Activated CD8-positive, alpha-beta T cell treated with anti-CD3 and anti-CD28 coated beads for 36 hours (primary cell): Measurements from ENCODE around the gene KLHL42. TPM values are rescaled to one million over a fixed set of nuclear protein-coding genes. Genes with fewer than 3 reads are reported as not detected.
A peak's percentile ranks its signal among the peaks of the same experiment; 100 is the strongest.

Experiments used
- ATAC-seq: fragments of 200-7000 bp; cut with Tn5 transposase; one replicate; pipeline ENCODE4 v1.10.0; 2021; ENCODE audit warnings: mild to moderate bottlenecking, moderate library complexity
- CTCF ChIA-PET: fragments of 350-600 bp; sonication (Branson Sonifier 250); formaldehyde crosslinking; loops from one replicate; lab custom pipeline; 2021; ENCODE audit warnings: antibody characterized with exemption; lab: Charles Lee
- POLR2A ChIA-PET: fragments of 350-600 bp; sonication (Branson Sonifier 250); formaldehyde crosslinking; loops from one replicate; lab custom pipeline; 2021; ENCODE audit warnings: antibody characterized with exemption; lab: Charles Lee
- DNase-seq: peaks from one replicate; pipeline ENCODE4 v3.0.0-alpha.2; 2020
- H3K27ac Mint-ChIP-seq: one replicate; pipeline ENCODE4 v1.8.0; 2021; ENCODE audit warnings: mild to moderate bottlenecking, mixed read lengths
- H3K27me3 Mint-ChIP-seq: one replicate; pipeline ENCODE4 v1.8.0; 2021; ENCODE audit warnings: mixed read lengths
- H3K36me3 Mint-ChIP-seq: one replicate; pipeline ENCODE4 v1.8.0; 2021; ENCODE audit warnings: low read depth, mixed read lengths
- H3K4me1 Mint-ChIP-seq: one replicate; pipeline ENCODE4 v1.8.0; 2021; ENCODE audit warnings: low read depth, mixed read lengths
- H3K4me3 Mint-ChIP-seq: one replicate; pipeline ENCODE4 v1.8.0; 2021; ENCODE audit warnings: mild to moderate bottlenecking, moderate library complexity, mixed read lengths
- H3K9me3 Mint-ChIP-seq: one replicate; pipeline ENCODE4 v1.8.0; 2021; ENCODE audit warnings: mixed read lengths
- intact Hi-C: fragments of 100-400 bp; cut with micrococcal nuclease; formaldehyde crosslinking; loops from one replicate; pipeline ENCODE4 v1.10.0; 2022
- total RNA-seq, 2 experiments: library from RNA; stranded (reverse); gene quantifications; one replicate each; pipeline ENCODE4 v1.2.3, GENCODE V29; 2021
- TF ChIP-seq, protein P1 (sequence below): fragments of 200-600 bp; IDR thresholded peaks from one replicate; pipeline ENCODE4 v1.8.0; 2022; ENCODE audit warnings: antibody characterized with exemption, mild to moderate bottlenecking

The KLHL42 gene
- total RNA-seq, 2 experiments from 2014 or later, result 10.2 to 11.3 TPM

DNA sequence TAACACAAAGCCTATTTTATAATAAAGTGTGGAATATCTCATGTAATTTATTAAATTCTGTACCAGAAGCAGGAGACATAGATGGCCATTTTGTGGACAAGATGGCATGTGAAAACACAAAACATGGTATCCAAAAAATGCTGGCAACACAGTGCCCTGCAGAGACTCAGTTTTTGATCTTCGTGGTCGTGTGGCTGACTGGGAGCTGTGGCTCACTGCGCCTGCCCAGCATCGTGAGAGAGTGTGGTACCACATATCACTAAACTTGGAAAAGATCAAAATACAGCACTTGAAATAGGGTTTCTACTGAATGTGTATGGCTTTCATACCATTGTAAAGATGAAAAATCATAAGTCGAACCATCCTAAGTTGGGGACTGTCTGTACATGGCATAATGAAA is 43.0 kb downstream of the KLHL42 start:
- ChIA-PET CTCF (interaction anchor here (1.2 to 4.8 kb wide), 8 partner anchors 12 to 118 kb away, joined by 3 to 55 read pairs (median 20); no protein-coding TSS in a partner anchor), POLR2A (interaction anchor here (1.6 to 2.7 kb wide), 4 partner anchors 18 to 43 kb away, joined by 5 to 19 read pairs (median 10); partner anchors contain the start of genes KLHL42 and MANSC4)
- H3K27ac Mint-ChIP-seq, result no peak overlapping the region
- TF ChIP-seq, protein P1, sequence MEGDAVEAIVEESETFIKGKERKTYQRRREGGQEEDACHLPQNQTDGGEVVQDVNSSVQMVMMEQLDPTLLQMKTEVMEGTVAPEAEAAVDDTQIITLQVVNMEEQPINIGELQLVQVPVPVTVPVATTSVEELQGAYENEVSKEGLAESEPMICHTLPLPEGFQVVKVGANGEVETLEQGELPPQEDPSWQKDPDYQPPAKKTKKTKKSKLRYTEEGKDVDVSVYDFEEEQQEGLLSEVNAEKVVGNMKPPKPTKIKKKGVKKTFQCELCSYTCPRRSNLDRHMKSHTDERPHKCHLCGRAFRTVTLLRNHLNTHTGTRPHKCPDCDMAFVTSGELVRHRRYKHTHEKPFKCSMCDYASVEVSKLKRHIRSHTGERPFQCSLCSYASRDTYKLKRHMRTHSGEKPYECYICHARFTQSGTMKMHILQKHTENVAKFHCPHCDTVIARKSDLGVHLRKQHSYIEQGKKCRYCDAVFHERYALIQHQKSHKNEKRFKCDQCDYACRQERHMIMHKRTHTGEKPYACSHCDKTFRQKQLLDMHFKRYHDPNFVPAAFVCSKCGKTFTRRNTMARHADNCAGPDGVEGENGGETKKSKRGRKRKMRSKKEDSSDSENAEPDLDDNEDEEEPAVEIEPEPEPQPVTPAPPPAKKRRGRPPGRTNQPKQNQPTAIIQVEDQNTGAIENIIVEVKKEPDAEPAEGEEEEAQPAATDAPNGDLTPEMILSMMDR, result no peak
- no peaks in the 10 kb centered on the region for H3K9me3 Mint-ChIP-seq
- DNase-seq (no peak), ATAC-seq (no peak)
- intact Hi-C loops, result loop anchor here (2.0 kb wide), 2 partner anchors 18 to 40 kb away; no protein-coding TSS in a partner anchor
- H3K36me3 Mint-ChIP-seq, result no peaks in the 10 kb centered on the region
- H3K27me3 Mint-ChIP-seq, result peaks cover 32% of the 10 kb centered on the region
- H3K4me1 Mint-ChIP-seq, result peaks cover 31% of the 10 kb centered on the region
- H3K4me3 Mint-ChIP-seq, result no peak overlapping the region

DNA sequence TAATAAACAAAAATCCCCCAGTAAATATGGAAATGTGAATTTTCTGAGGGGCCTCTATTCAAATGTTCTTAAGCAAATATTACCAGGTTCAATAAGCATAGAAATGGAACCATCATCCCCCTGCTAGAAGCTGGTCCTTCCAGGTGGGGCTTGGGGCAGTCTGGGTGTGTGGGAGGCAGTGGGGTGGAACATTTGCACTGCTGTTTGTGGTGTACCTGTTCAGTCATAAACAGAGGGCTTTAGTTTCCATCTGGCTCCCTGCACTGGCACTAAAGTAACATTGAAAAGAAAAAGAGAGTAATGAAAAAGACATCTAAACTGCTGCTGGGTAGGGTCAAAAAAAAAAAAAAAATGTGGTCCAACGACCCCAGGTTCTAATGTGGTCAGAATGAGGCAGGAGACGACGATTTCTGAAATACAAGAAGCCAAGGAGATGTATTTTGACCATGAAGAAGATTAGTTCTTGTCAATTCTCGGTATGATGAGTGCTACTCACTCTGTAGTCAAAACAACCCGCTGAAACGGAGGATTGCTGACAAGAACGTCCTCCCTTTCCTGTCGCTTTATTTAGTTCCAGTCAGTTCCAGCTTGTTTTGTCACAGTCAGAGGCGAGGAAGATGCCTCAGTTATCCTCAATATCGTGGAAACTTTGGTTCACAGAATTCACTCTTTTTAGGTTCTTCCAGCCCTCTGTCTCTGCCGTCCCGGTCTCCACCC is 44.3 kb downstream of the KLHL42 start:
- Mint-ChIP-seq H3K4me3 (no peak overlapping the region), H3K27ac (no peak overlapping the region), H3K4me1 (peaks cover 31% of the 10 kb centered on the region), H3K36me3 (no peaks in the 10 kb centered on the region), H3K27me3 (peaks cover 33% of the 10 kb centered on the region), H3K9me3 (no peaks in the 10 kb centered on the region)
- ChIA-PET POLR2A (no interaction called here), CTCF (interaction anchor here (0.7 to 4.8 kb wide), 4 partner anchors 19 to 116 kb away, joined by 3 to 55 read pairs (median 7); no protein-coding TSS in a partner anchor)
- peak; percentile 32 for DNase-seq
- no peak for ATAC-seq
- intact Hi-C loops, result no loop called here
- TF ChIP-seq, protein P1, result no peak

DNA sequence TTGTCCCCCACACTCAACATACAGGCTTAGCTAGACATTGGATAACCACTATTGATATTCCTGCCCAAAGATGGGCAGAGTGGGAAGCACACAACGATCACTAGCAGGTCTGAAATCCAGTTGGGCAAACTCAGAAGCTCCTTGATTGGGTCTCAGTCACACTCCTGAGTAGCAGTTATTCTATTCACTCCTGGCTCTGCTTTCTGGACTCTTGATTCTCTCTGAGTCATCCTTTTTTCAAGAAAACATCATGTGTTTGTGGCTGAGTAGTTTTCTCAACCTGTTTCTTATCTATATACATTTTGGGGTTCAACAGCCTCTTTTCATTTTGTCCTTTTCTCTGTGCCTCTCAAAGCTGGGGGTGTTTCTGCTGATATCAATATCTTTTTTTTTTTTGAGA is 46.0 kb downstream of the KLHL42 start:
- Mint-ChIP-seq H3K4me3 (no peak overlapping the region), H3K27ac (no peak overlapping the region), H3K27me3 (peaks cover 34% of the 10 kb centered on the region), H3K9me3 (no peaks in the 10 kb centered on the region), H3K36me3 (no peaks in the 10 kb centered on the region), H3K4me1 (peaks cover 30% of the 10 kb centered on the region)
- DNase-seq (no peak), ATAC-seq (no peak)
- TF ChIP-seq, protein P1, result no peak
- ChIA-PET CTCF (no interaction called here), POLR2A (interaction anchor here (0.7 kb wide), 1 partner anchor 64 kb away, joined by 3 read pairs; no protein-coding TSS in a partner anchor)
- intact Hi-C loops, result no loop called here

DNA sequence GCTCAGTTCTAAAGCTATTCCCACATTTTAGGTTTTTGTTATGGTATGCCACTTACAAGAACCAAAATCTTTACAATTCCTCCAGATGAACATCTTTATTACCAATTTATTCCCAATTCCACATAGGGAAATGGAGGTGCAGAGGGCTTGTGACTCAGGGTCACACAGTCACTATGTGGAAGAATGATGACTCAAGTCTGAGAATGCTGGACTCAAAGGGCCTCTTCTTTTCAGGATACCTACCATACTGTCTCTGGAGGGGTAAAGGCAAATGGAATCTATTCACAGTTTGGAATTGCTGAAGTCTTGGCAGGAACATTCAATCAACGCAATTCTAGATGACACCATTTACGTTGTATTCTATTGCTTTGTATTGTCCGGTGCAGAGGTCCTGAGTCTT is 48.2 kb downstream of the KLHL42 start:
- H3K9me3 Mint-ChIP-seq, result no peaks in the 10 kb centered on the region

More for the DNA sequence above, 48.2 kb downstream of the KLHL42 start:
- no peak overlapping the region for H3K27ac Mint-ChIP-seq
- ChIA-PET CTCF (no interaction called here), POLR2A (no interaction called here)
- intact Hi-C loops, result no loop called here
- no peaks in the 10 kb centered on the region for H3K36me3 Mint-ChIP-seq
- H3K27me3 Mint-ChIP-seq, result peaks cover 38% of the 10 kb centered on the region
- H3K4me3 Mint-ChIP-seq, result no peak overlapping the region
- peaks cover 12% of the 10 kb centered on the region for H3K4me1 Mint-ChIP-seq
- no peak for DNase-seq
- TF ChIP-seq, protein P1, result no peak
- no peak for ATAC-seq
